CD14-positive monocyte (primary cell): ENCODE data around the gene PDE4B. TPM values are rescaled to one million over a fixed set of nuclear protein-coding genes. Genes with fewer than 3 reads are reported as not detected.

ENCODE experiments used
- DNase-seq, 3 donors: peaks; one replicate each; pipeline ENCODE4 v3.0.0-alpha.2; 2011 to 2022
- H2AFZ ChIP-seq: 2 replicates; pipeline ENCODE4 v1.6.0; 2012; ENCODE audit warnings: mild to moderate bottlenecking, low read depth, low read length, inconsistent platforms; ENCODE audit not compliant: insufficient read depth, poor library complexity, severe bottlenecking
- H3K27ac ChIP-seq, 2 donors: 1 replicate in 1 of 2; 2 replicates in 1 of 2; pipeline ENCODE4 v1.5.1; 2012 to 2013; ENCODE audit warnings: low read length in 2 of 2, control low read depth in 1 of 2, inconsistent platforms in 1 of 2, low read depth in 1 of 2, mild to moderate bottlenecking in 1 of 2
- H3K27me3 ChIP-seq, 2 donors: one replicate each; pipeline versions ENCODE4 v1.6.0 to v1.6.1; 2011 to 2013; ENCODE audit warnings: low read length in 2 of 2; ENCODE audit not compliant: control insufficient read depth in 2 of 2, insufficient read depth in 2 of 2
- H3K36me3 ChIP-seq, 2 donors: replicated peaks in 1 of 2; 1 replicate in 1 of 2; 2 replicates in 1 of 2; pipeline versions ENCODE4 v1.5.1 to v1.6.1; 2012 to 2013; ENCODE audit warnings: low read length in 2 of 2, control low read depth in 1 of 2, inconsistent platforms in 1 of 2, mild to moderate bottlenecking in 1 of 2; ENCODE audit not compliant: insufficient read depth in 2 of 2, control insufficient read depth in 1 of 2
- H3K4me1 ChIP-seq, 2 donors: 1 replicate in 1 of 2; 2 replicates in 1 of 2; pipeline versions ENCODE4 v1.5.1 to v1.6.1; 2012 to 2013; ENCODE audit warnings: low read length in 2 of 2, control low read depth in 1 of 2, inconsistent platforms in 1 of 2, mild to moderate bottlenecking in 1 of 2, moderate library complexity in 1 of 2; ENCODE audit not compliant: insufficient read depth in 2 of 2, control insufficient read depth in 1 of 2
- H3K4me2 ChIP-seq: replicated peaks from 2 replicates; pipeline ENCODE3; 2012; ENCODE audit warnings: low read length, moderate library complexity, mild to moderate bottlenecking; ENCODE audit not compliant: poor library complexity, severe bottlenecking; ENCODE audit errors: extremely low read depth
- H3K4me3 ChIP-seq, 3 experiments: fragments of 200-600 bp in 1 of 3; sonication (generic) in 1 of 3; replicated peaks in 1 of 3; 1 replicate in 2 of 3; 2 replicates in 1 of 3; pipeline ENCODE4 v1.5.1; 2011 to 2013; ENCODE audit warnings: low read length in 3 of 3, mild to moderate bottlenecking in 3 of 3, control low read depth in 2 of 3, low read depth in 2 of 3, inconsistent platforms in 1 of 3, moderate library complexity in 1 of 3
- H3K79me2 ChIP-seq: 2 replicates; pipeline ENCODE4 v1.6.0; 2012; ENCODE audit warnings: mild to moderate bottlenecking, control low read depth, inconsistent platforms, low read length, moderate library complexity; ENCODE audit not compliant: insufficient read depth
- H3K9ac ChIP-seq: 2 replicates; pipeline ENCODE4 v1.6.0; 2017; ENCODE audit warnings: low read length, mild to moderate bottlenecking; ENCODE audit not compliant: insufficient read depth, poor library complexity, severe bottlenecking
- H3K9me3 ChIP-seq, 2 donors: replicated peaks in 1 of 2; 1 replicate in 1 of 2; 2 replicates in 1 of 2; pipeline versions ENCODE4 v1.5.1 to v1.6.1; 2012 to 2013; ENCODE audit warnings: low read length in 2 of 2, control low read depth in 1 of 2; ENCODE audit not compliant: control insufficient read depth in 1 of 2, insufficient read depth in 1 of 2
- H4K20me1 ChIP-seq: 2 replicates; pipeline ENCODE4 v1.6.0; 2012; ENCODE audit warnings: mild to moderate bottlenecking, low read length, control low read depth, moderate library complexity; ENCODE audit not compliant: insufficient read depth
- H3K27ac Mint-ChIP-seq, 7 donors: one replicate each; pipeline ENCODE4 v1.8.0; 2020; ENCODE audit warnings: mild to moderate bottlenecking in 7 of 7, mixed read lengths in 7 of 7, moderate library complexity in 6 of 7, inconsistent platforms in 2 of 7
- H3K27me3 Mint-ChIP-seq, 3 donors: one replicate each; pipeline ENCODE4 v1.8.0; 2021 to 2022; ENCODE audit warnings: low read depth in 3 of 3, mild to moderate bottlenecking in 3 of 3, mixed read lengths in 3 of 3, moderate library complexity in 3 of 3, inconsistent platforms in 1 of 3
- H3K36me3 Mint-ChIP-seq, 2 donors: one replicate each; pipeline ENCODE4 v1.8.0; 2020; ENCODE audit warnings: mixed read lengths in 2 of 2, inconsistent platforms in 1 of 2, mild to moderate bottlenecking in 1 of 2
- H3K4me1 Mint-ChIP-seq: one replicate; pipeline ENCODE4 v1.8.0; 2020; ENCODE audit warnings: mild to moderate bottlenecking, mixed read lengths
- H3K4me3 Mint-ChIP-seq, 2 donors: one replicate each; pipeline ENCODE4 v1.8.0; 2020; ENCODE audit warnings: mild to moderate bottlenecking in 2 of 2, mixed read lengths in 2 of 2, moderate library complexity in 1 of 2
- H3K9me3 Mint-ChIP-seq, 7 donors: one replicate each; pipeline ENCODE4 v1.8.0; 2020 to 2022; ENCODE audit warnings: mixed read lengths in 7 of 7, mild to moderate bottlenecking in 6 of 7, moderate library complexity in 6 of 7, inconsistent platforms in 2 of 7
- WGBS: methylation state at CpG from one replicate; pipeline ENCODE4 v1.1.5; 2013; ENCODE audit warnings: missing lambda C conversion rate; ENCODE audit not compliant: insufficient coverage; 5-methylcytosine and 5-hydroxymethylcytosine counted together
- intact Hi-C, 2 donors: fragments of 100-400 bp; cut with micrococcal nuclease; formaldehyde crosslinking; loops; one replicate each; pipeline versions ENCODE4 v1.15.0 to v1.15.1; 2023
- polyA plus RNA-seq, 3 donors: library from polyadenylated mRNA; depleted of rRNA in 1 of 3; unstranded in 2 of 3; stranded (reverse) in 1 of 3; fragments of 300-500 nt in 2 of 3; fragments of >200 nt in 1 of 3; fragmentation: Illumina TruSeq in 2 of 3; gene quantifications; 1 replicate in 2 of 3; 2 replicates in 1 of 3; pipeline ENCODE4 v1.2.3, GENCODE V29; 2012 to 2021
- TF ChIP-seq, protein P1 (sequence below): fragments of 200-600 bp; IDR thresholded peaks from one replicate; pipeline ENCODE4 v1.8.0; 2022; ENCODE audit warnings: antibody characterized with exemption, mild to moderate bottlenecking

PDE4B gene
- polyA plus RNA-seq, 3 donors: 17.2 to 52.8 (median 25.2) TPM

DNA sequence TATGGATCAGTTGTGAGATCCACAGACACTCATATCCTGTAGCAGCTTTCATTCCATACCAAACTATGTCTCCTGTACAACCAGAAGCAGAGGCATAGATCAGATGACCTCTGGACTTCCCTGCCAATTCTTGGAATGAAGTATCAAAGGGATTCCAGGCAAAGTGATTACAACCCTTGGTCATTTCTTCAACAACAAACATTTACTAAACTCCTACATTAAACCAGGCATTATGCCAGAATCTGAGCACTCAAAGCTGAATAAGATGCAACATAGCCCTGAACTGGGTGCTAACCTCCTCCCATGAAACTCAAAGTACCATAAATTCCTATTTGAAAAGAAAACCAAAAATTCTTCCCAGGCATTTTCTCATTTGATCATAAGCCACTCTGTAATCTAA is 620.0 kb downstream of the PDE4B start:
- no peak for DNase-seq
- TF ChIP-seq, protein P1, sequence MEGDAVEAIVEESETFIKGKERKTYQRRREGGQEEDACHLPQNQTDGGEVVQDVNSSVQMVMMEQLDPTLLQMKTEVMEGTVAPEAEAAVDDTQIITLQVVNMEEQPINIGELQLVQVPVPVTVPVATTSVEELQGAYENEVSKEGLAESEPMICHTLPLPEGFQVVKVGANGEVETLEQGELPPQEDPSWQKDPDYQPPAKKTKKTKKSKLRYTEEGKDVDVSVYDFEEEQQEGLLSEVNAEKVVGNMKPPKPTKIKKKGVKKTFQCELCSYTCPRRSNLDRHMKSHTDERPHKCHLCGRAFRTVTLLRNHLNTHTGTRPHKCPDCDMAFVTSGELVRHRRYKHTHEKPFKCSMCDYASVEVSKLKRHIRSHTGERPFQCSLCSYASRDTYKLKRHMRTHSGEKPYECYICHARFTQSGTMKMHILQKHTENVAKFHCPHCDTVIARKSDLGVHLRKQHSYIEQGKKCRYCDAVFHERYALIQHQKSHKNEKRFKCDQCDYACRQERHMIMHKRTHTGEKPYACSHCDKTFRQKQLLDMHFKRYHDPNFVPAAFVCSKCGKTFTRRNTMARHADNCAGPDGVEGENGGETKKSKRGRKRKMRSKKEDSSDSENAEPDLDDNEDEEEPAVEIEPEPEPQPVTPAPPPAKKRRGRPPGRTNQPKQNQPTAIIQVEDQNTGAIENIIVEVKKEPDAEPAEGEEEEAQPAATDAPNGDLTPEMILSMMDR: no peak
- Histone ChIP-seq H3K27ac (no peak overlapping the region), H2AFZ (no peak overlapping the region), H3K4me3 (no peak overlapping the region), H3K36me3 (no peaks in the 10 kb centered on the region), H3K9me3 (peaks cover 6 to 9% of the 10 kb centered on the region in 2 donors), H3K79me2 (no peaks in the 10 kb centered on the region), H3K4me2 (no peak overlapping the region), H3K4me1 (peaks cover 44 to 52% of the 10 kb centered on the region in 2 donors), H4K20me1 (no peaks in the 10 kb centered on the region), H3K9ac (no peak overlapping the region), H3K27me3 (no peaks in the 10 kb centered on the region)
- peaks cover 11 to 17% of the 10 kb centered on the region in 2 donors for H3K36me3 Mint-ChIP-seq
- H3K9me3 Mint-ChIP-seq: peaks cover 11 to 23% (median 18%) of the 10 kb centered on the region in 7 donors
- no peak overlapping the region for H3K4me3 Mint-ChIP-seq
- no peak overlapping the region for H3K27ac Mint-ChIP-seq
- H3K27me3 Mint-ChIP-seq: peaks cover 1 to 2% (median 1%) of the 10 kb centered on the region in 3 donors
- H3K4me1 Mint-ChIP-seq: peaks cover 70% of the 10 kb centered on the region
- intact Hi-C loops: no loop called here

GRCh38 chr1:66413136-66413837 is 620.6 kb downstream of the PDE4B start:
- Histone ChIP-seq H3K9me3 (peaks cover 8 to 14% of the 10 kb centered on the region in 2 donors), H4K20me1 (no peaks in the 10 kb centered on the region), H3K27ac (no peak overlapping the region), H3K9ac (no peak overlapping the region), H3K79me2 (no peaks in the 10 kb centered on the region), H3K36me3 (no peaks in the 10 kb centered on the region), H3K4me1 (peaks cover 44 to 52% of the 10 kb centered on the region in 2 donors), H3K4me2 (no peak overlapping the region), H3K27me3 (no peaks in the 10 kb centered on the region), H2AFZ (no peak overlapping the region), H3K4me3 (no peak overlapping the region)
- peak overlapping the region in 1 of 7 donors; percentile 48 for H3K27ac Mint-ChIP-seq
- H3K36me3 Mint-ChIP-seq: peaks cover 16 to 21% of the 10 kb centered on the region in 2 donors
- TF ChIP-seq, protein P1: no peak
- H3K4me3 Mint-ChIP-seq: no peak overlapping the region
- peaks cover 17 to 27% (median 22%) of the 10 kb centered on the region in 7 donors for H3K9me3 Mint-ChIP-seq
- intact Hi-C loops: no loop called here
- peaks cover 0 to 2% (median 1%) of the 10 kb centered on the region in 3 donors for H3K27me3 Mint-ChIP-seq
- DNase-seq: no peak
- H3K4me1 Mint-ChIP-seq: peaks cover 73% of the 10 kb centered on the region
- no CpG with 5 or more reads among the region's 2 CpGs for WGBS
